ENCODE measurements around the gene CHMP3.

GRCh38 chr2:86453836-86454235, 109.4 kb downstream of the CHMP3 start:
- TF ChIP-seq CTCF (conservative IDR thresholded peaks at IDR 0.05 in 1 of 2, IDR thresholded peaks at IDR 0.05 in 1 of 2; ENCODE audit: low read depth in 1 of 2, low read length in 2 of 2) (no peak), EZH2 (IDR thresholded peaks at IDR 0.05; ENCODE audit: low read length, missing control alignments) (no peak)
